GM12864 (cell line): ENCODE measurements around the gene THADA.

Experiments used
- DNase-seq: peaks from one replicate; pipeline ENCODE4 v3.0.0-alpha.2; 2011; ENCODE audit warnings: low read depth
- H3K4me3 ChIP-seq: 2 replicates; pipeline ENCODE4 v1.5.1; 2011; ENCODE audit warnings: mild to moderate bottlenecking, low read depth, low read length, control low read depth
- TF ChIP-seq, protein P1 (sequence below): IDR thresholded peaks from 2 replicates; pipeline ENCODE4 v1.5.1; 2011; ENCODE audit warnings: low read depth, mild to moderate bottlenecking, moderate library complexity, low read length, control low read depth, inconsistent platforms; ENCODE audit errors: missing control alignments

The THADA gene

DNA sequence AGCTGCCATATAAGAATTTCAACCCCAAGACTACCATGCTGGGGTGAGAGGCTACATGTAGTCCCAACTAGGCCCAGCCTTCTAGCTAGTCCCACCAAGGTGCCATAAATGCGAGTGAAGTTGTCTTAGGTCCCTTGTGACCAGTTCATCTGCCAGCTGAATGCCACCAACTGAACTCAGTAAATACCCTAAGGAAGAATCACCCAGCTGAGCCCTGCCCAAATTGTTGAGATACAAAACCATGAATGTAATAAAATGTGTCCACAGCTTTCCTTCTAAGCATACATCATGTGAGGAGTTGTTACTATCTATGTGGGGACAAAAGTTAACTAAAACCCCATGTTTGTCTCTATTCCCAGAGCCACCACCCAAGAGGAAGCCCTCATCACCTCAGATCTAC, 70.3 kb downstream of the THADA start:
- DNase-seq, result no peak
- TF ChIP-seq, protein P1, sequence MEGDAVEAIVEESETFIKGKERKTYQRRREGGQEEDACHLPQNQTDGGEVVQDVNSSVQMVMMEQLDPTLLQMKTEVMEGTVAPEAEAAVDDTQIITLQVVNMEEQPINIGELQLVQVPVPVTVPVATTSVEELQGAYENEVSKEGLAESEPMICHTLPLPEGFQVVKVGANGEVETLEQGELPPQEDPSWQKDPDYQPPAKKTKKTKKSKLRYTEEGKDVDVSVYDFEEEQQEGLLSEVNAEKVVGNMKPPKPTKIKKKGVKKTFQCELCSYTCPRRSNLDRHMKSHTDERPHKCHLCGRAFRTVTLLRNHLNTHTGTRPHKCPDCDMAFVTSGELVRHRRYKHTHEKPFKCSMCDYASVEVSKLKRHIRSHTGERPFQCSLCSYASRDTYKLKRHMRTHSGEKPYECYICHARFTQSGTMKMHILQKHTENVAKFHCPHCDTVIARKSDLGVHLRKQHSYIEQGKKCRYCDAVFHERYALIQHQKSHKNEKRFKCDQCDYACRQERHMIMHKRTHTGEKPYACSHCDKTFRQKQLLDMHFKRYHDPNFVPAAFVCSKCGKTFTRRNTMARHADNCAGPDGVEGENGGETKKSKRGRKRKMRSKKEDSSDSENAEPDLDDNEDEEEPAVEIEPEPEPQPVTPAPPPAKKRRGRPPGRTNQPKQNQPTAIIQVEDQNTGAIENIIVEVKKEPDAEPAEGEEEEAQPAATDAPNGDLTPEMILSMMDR, result no peak
- H3K4me3 ChIP-seq, result no peak overlapping the region

DNA sequence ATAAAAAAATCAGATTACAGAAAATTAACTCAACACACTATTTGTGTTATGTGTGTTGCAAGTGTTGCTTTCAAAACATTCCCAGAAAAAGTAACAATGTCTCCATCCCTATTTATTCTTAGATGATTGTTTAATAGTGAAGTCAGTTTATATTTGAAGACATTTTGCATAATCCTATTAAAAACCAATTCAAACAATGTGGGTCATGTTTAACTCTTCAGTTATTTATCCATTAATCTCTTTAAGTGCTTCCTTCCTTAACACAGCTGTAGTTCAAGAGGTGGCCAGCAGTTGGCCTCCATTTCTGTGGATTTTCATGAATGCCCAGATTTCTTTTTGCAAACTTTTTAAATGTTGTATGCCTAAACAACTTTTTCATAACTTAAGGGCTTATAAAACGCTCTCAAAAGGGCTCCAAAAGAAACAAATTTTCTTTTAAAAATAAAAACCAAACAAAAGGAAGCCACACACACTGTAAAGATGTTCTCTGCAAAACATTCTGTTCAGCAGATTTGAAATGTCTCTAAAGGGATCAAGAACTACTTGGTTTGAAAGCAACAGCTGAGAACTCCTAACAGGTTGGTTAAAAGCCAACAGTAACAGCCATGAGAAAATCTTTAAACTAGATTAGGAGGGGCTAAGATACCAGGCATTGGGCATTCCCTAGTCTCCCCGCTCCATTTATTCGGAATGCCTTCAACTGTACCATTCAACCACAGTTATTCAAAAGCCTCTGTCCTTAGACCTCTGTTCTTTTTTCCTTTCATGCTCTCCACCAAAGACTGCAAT, 71.5 kb downstream of the THADA start:
- no peak overlapping the region for H3K4me3 ChIP-seq
- DNase-seq, result no peak
- TF ChIP-seq, protein P1, result peak; percentile 43

DNA sequence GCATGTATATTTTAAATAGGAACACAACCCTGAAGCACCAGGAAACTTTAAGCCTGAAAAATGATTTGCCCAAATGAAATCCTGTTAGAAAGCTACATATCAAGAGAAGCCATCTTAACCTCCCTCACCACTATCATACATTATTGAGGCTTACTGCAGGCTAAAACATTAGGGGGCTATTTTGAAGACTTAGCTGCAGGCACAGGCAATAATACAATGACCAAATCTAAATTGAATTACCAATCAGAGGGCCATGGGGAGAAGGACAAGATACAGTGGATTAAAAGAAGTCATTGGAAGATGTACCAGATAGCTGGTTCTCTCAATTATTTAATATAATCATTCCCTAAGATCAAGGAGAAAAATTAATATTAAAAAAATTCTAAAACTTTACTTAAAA, 73.7 kb downstream of the THADA start:
- H3K4me3 ChIP-seq, result no peak overlapping the region
- DNase-seq, result no peak
- TF ChIP-seq, protein P1, result no peak

DNA sequence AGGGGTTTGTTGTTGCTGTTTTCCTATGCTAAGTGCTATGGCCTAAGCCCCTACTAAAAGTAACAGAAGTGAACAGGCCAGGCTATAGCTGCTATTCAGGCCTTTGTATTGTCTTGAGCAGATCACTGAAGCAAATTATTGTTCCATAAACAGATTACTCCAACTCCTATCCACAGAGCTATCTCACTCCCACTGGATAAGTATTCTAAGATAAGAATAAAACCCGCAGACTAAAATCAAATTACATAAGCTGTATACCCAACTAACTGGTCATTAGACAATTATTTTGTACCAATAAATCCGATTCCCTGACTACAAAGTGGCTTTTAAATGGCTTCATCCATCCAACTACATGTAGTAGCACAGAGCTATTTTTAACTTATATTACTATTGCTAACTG, 74.3 kb downstream of the THADA start:
- TF ChIP-seq, protein P1, result no peak
- no peak for DNase-seq
- no peak overlapping the region for H3K4me3 ChIP-seq

DNA sequence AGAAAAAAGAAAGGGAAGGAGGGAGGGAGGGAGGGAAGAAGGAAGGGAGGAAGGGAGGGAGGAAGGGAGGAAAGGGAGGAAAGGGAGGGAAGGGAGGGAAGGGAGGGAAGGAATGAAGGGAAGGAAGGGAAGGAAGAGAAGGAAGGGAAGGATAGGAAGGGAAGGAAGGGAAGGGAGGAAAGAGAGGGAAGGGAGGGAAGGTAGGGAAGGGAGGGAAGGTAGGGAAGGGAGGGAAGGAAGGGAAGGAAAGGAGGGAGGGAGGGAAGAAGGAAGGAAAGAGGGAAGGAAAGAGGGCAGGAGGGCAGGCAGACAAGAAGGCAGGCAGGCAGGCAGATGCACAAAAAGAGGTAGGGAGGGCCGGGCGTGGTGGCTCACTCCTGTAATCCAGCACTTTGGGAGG, 74.9 kb downstream of the THADA start:
- no peak overlapping the region for H3K4me3 ChIP-seq
- no peak for DNase-seq
- TF ChIP-seq, protein P1, result no peak

DNA sequence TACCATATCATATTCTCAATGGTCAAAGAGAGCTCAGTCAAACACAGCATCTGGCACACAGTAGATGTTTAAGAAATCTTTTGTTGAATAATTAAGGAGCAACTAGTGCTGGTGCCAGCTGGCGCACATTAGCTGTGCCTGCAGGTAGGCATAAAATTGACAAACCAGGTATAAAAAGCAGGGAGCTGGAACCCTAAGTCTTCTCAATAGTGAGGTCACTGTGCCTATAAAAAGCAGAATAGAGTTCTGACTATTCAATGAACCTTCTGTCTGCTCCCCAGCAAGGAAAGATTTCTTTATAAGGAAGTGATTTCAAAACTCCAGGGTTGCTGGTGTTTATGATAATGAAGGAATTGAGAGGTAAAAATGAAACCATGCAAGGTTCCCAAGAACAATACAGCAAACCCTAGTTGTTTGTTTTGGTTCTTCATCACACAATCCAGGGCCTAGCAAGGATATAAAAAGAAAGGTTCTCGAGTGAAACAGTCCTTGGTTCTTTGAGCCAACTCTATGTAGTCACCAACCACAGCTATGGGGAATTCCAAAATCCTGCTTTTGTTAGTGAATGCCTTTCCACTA, 76.1 kb downstream of the THADA start:
- TF ChIP-seq, protein P1, result no peak
- no peak overlapping the region for H3K4me3 ChIP-seq
- no peak for DNase-seq

DNA sequence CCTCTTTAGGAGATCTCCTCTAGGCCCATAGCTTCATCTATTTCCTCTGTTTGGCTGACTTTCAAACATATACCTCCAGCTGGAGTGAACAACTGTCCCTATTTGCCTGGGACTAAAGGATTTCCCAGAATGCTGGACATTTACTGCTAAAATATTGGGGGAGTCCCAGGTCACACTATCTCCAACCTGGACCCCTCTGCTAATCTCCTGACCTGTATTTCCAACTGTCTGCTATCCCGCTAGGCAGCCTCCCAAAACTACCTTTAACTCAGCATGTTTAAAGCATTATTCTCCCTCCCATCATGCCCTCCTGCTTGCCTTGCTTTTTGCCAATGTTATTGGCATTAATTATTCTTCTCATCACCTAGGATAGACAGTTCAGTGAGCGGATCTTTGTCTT, 77.1 kb downstream of the THADA start:
- TF ChIP-seq, protein P1, result no peak
- H3K4me3 ChIP-seq, result no peak overlapping the region
- no peak for DNase-seq
